ENCODE measurements around the gene GFAP. TPM values are rescaled to one million over a fixed set of nuclear protein-coding genes. Genes with fewer than 3 reads are reported as not detected.

Gene GFAP
- 1 to 10 TPM in 6 of 9 donors, under 1 TPM in 2, not detected in 1; 0.39 to 9.1 (median 1.5) TPM for total RNA-seq
- polyA plus RNA-seq = 1 to 10 TPM in 1 of 3 donors, under 1 TPM in 2; 0.62 to 3.2 (median 0.98) TPM
- long read RNA-seq, donor 1 = 0 reads
- long read RNA-seq, donor 2 = 0 reads
- long read RNA-seq, donor 3 = 0 reads
- long read RNA-seq, donor 4, partial matches to known transcripts = 0 of 1 reads
- long read RNA-seq, donor 4, other reads (novel, unspliced or antisense) = 0 of 1 reads
- long read RNA-seq, donor 5, transcript GFAP-205 (4 exons, 594 nt) = major isoform, 7 of 9 reads
- long read RNA-seq, donor 5, partial matches to known transcripts = 0 of 9 reads
- long read RNA-seq, donor 5, other reads (novel, unspliced or antisense) = 0 of 9 reads
- long read RNA-seq, donor 6 = 0 reads
- long read RNA-seq, donor 7 = 0 reads
- long read RNA-seq, donor 8, partial matches to known transcripts = 0 of 4 reads
- long read RNA-seq, donor 8, other reads (novel, unspliced or antisense) = 0 of 4 reads
- long read RNA-seq, donor 9, partial matches to known transcripts = 0 of 1 reads
- long read RNA-seq, donor 9, other reads (novel, unspliced or antisense) = 0 of 1 reads
- long read RNA-seq, donor 10 = 0 reads

DNA sequence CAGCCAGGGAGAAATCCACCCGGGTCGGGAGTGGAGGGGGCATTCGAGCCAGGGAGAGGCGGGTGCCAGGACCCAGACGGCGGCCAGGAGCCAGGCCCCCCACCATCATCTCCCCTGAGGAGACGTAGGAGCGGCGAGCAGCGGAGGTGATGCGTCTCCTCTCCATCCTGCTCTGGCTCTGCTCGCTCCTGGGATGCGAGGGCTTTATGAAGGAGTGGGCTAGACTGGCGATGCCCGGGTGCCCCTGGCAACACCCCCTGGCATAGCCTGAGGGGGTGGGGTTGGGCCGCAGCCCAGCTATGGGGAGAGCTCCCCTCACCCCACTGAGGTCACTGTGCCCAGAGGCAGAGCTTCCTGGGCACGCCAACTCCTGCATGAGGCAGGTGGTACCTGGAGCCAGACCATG lies at the start of gene GFAP:
Gene GFAP (minus strand): TSS at position 180 of the 406 bp plus-strand sequence. CDS start 14 bp downstream, at position 166.
- no peaks in the 10 kb centered on the region for H3K9me3 ChIP-seq (replicated peaks in 1 of 3)
- H3K27me3 ChIP-seq = no peaks in the 10 kb centered on the region
- peak within 1 kb of the TSS in 3 of 5 donors; percentile 8 to 78 (median 22) for H3K27ac ChIP-seq
- intact Hi-C loops (cut with DNase I) = loop anchor here in 1 of 2 donors (10.0 kb wide), 1 partner anchor 189 kb away; no protein-coding TSS in a partner anchor
- no peak within 1 kb of the TSS for H3K4me3 ChIP-seq
- TF ChIP-seq POLR2A (IDR thresholded peaks at IDR 0.05) = no peak
- TF ChIP-seq, protein P1, sequence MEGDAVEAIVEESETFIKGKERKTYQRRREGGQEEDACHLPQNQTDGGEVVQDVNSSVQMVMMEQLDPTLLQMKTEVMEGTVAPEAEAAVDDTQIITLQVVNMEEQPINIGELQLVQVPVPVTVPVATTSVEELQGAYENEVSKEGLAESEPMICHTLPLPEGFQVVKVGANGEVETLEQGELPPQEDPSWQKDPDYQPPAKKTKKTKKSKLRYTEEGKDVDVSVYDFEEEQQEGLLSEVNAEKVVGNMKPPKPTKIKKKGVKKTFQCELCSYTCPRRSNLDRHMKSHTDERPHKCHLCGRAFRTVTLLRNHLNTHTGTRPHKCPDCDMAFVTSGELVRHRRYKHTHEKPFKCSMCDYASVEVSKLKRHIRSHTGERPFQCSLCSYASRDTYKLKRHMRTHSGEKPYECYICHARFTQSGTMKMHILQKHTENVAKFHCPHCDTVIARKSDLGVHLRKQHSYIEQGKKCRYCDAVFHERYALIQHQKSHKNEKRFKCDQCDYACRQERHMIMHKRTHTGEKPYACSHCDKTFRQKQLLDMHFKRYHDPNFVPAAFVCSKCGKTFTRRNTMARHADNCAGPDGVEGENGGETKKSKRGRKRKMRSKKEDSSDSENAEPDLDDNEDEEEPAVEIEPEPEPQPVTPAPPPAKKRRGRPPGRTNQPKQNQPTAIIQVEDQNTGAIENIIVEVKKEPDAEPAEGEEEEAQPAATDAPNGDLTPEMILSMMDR (IDR thresholded peaks at IDR 0.05) = no peak
- peak in 1 of 7 donors; percentile 18 for DNase-seq
- peaks cover 9 to 27% of the 10 kb centered on the region in 2 donors for H3K4me1 ChIP-seq (replicated peaks in 1 of 2)
- 67 to 91% (median 86%) methylated on average over 1 to 17 of the region's 17 CpGs for WGBS, 4 donors
- H3K36me3 ChIP-seq (replicated peaks in 1 of 2) = no peaks in the 10 kb centered on the region

DNA sequence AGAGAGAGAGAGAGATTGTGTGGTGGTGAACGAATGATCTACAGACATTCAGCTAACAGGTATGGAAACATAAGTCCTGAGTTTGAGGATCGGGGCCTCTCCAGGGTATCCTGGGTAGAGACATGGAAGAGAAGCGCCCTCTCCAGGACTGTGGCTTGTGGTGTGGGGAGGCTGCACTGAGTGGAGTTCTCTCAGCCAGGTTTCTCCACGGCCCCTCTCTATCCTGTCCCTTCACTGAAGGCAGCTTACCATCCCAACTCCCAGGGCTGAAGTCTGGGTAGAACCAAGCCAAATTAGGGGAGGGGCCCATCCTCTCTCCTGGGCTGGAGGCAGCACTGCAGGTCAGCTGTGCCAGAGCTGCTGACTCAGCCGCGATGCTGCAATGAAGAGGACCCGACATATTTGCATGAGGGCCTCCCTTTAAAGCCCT lies 46.6 kb upstream of the GFAP start:
- intact Hi-C loops (cut with DNase I) = no loop called here
- Histone ChIP-seq H3K4me3 (no peak overlapping the region), H3K36me3 (replicated peaks in 1 of 2) (no peaks in the 10 kb centered on the region), H3K4me1 (replicated peaks in 1 of 2) (peaks cover 0 to 2% of the 10 kb centered on the region in 2 donors), H3K27me3 (peaks cover 39% of the 10 kb centered on the region), H3K27ac (no peak overlapping the region), H3K9me3 (replicated peaks in 1 of 3) (no peaks in the 10 kb centered on the region)
- 66 to 77% (median 70%) methylated on average over 6 to 7 of the region's 7 CpGs for WGBS, 4 donors
- no peak for TF ChIP-seq POLR2A (IDR thresholded peaks at IDR 0.05)
- TF ChIP-seq, protein P1 (IDR thresholded peaks at IDR 0.05) = no peak
- DNase-seq = no peak

DNA sequence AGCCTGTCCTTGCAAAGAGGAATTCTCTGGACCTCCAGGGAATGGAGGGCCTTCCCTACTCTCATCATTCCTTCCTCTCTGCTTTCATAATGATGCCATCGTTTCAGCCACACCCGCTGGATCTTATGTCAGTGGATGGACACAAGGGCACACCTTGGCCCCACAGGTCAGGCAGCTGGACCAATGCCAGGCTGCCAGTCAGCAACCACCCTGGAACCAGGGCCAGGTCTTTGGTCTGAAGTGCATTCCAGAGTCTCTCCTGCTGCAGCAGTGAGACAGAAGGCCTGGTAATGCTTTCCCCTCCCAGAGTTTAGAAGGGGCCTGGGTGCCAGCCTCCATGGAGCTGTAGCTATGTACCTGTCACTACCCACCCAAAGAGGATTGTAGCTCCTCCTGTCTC lies 45.4 kb upstream of the GFAP start:
- no peak for DNase-seq
- no peak overlapping the region for H3K4me3 ChIP-seq
- no peaks in the 10 kb centered on the region for H3K4me1 ChIP-seq (replicated peaks in 1 of 2)
- no peaks in the 10 kb centered on the region for H3K9me3 ChIP-seq (replicated peaks in 1 of 3)
- H3K27ac ChIP-seq = no peak overlapping the region
- intact Hi-C loops (cut with DNase I) = no loop called here
- TF ChIP-seq, protein P1 (IDR thresholded peaks at IDR 0.05) = no peak
- no peak for TF ChIP-seq POLR2A (IDR thresholded peaks at IDR 0.05)
- WGBS, 4 donors = 61 to 72% (median 66%) methylated on average over 2 of the region's 2 CpGs
- H3K27me3 ChIP-seq = peaks cover 27% of the 10 kb centered on the region
- H3K36me3 ChIP-seq (replicated peaks in 1 of 2) = no peaks in the 10 kb centered on the region

DNA sequence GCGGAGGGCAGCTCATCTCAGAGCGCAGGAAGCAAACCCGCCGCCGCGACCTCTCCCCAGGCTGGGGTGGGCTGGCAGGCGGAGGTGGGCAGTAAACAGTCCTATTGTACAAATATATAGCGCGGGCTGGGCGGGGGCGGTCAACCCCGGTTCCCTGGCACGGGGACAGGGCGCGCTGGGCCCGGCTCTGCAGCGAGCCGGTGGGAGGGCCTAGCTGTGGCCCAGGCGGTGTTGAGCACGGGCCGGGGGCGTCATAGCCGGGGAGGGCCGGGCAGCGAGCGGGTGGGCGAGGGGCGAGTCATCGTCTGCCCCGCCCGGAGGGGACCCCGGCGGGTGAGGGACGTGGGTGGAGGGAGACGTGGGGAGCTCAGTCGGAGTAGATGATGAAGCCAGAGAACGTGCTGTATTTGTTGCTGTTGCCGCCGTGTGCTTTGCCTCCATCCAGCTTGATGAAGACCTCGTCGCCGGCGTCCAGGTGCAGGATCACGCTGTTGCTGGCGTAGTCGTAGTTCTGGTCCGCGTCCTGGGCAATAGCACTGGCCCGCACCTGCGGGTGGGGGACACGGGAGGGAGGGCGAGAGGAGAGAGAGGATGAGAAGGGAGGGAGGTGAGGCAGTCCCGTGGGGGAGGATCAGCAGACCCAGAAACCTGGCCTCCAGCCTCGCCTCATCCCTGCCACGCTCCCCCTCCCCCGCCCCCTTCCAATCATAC lies 44.7 kb upstream of the GFAP start:
- H3K4me1 ChIP-seq (replicated peaks in 1 of 2) = no peaks in the 10 kb centered on the region
- no peaks in the 10 kb centered on the region for H3K36me3 ChIP-seq (replicated peaks in 1 of 2)
- TF ChIP-seq, protein P1 (IDR thresholded peaks at IDR 0.05) = no peak
- no peak for TF ChIP-seq POLR2A (IDR thresholded peaks at IDR 0.05)
- H3K27me3 ChIP-seq = peaks cover 21% of the 10 kb centered on the region
- 24 to 38% (median 30%) methylated on average over 21 to 56 of the region's 56 CpGs for WGBS, 4 donors
- H3K4me3 ChIP-seq = no peak overlapping the region
- intact Hi-C loops (cut with DNase I) = no loop called here
- no peak overlapping the region for H3K27ac ChIP-seq
- DNase-seq = no peak
- no peaks in the 10 kb centered on the region for H3K9me3 ChIP-seq (replicated peaks in 1 of 3)
